Astrocyte (in vitro differentiated cells and primary cell): Measurements from ENCODE around the gene GATB.

Source experiments
- CTCF ChIP-seq: IDR thresholded peaks from 2 replicates; pipeline ENCODE4 v1.5.1; 2011; ENCODE audit warnings: low read depth, mild to moderate bottlenecking, inconsistent platforms, low read length, moderate library complexity; ENCODE audit not compliant: insufficient read depth
- EZH2 ChIP-seq: IDR thresholded peaks from 2 replicates; pipeline ENCODE4 v1.6.1; 2012; ENCODE audit warnings: mild to moderate bottlenecking, low read length, inconsistent platforms; ENCODE audit not compliant: insufficient read depth

GRCh38 chr4:151715881-151716280, 44.9 kb downstream of the GATB start:
- TF ChIP-seq CTCF: no peak
- no peak for TF ChIP-seq EZH2
